HepG2 (cell line): ENCODE results near the gene NAIF1. TPM values are rescaled to one million over a fixed set of nuclear protein-coding genes. Genes with fewer than 3 reads are reported as not detected.

Experiments used
- CAMTA2 ChIP-seq: sonication (generic); formaldehyde crosslinking; IDR thresholded peaks from 2 replicates; pipeline ENCODE4 v1.4.0; 2020; ENCODE audit warnings: mild to moderate bottlenecking, missing genetic modification reagents, borderline replicate concordance
- HNRNPK ChIP-seq: fragments of 200-400 bp; formaldehyde crosslinking; IDR thresholded peaks from 2 replicates; pipeline ENCODE4 v1.6.1; 2018; ENCODE audit warnings: low read length, low read depth, moderate library complexity, mild to moderate bottlenecking; ENCODE audit not compliant: poor library complexity, severe bottlenecking
- KLF13 ChIP-seq: sonication (generic); formaldehyde crosslinking; IDR thresholded peaks from 2 replicates; pipeline ENCODE4 v1.4.0; 2020; ENCODE audit warnings: mild to moderate bottlenecking, missing genetic modification reagents
- KLF9 ChIP-seq: IDR thresholded peaks from 2 replicates; pipeline ENCODE4 v1.6.1; 2016; ENCODE audit warnings: low read depth
- MAZ ChIP-seq, 2 experiments: sonication (generic) in 1 of 2; formaldehyde crosslinking in 1 of 2; IDR thresholded peaks; 2 replicates each; pipeline versions ENCODE4 v1.5.0 to v1.6.1; 2012 to 2020; ENCODE audit warnings: low read depth in 2 of 2, mild to moderate bottlenecking in 2 of 2, borderline replicate concordance in 1 of 2, improper control_type of control experiment in 1 of 2, low read length in 1 of 2, missing genetic modification reagents in 1 of 2, moderate library complexity in 1 of 2
- NFKBIZ ChIP-seq: IDR thresholded peaks from 2 replicates; pipeline ENCODE4 v1.6.1; 2018; ENCODE audit warnings: missing genetic modification reagents, missing compliant biosample characterization
- NR2F6 ChIP-seq, 2 experiments: IDR thresholded peaks; 2 replicates each; pipeline ENCODE4 v1.6.1; 2016; ENCODE audit warnings: antibody characterized with exemption in 1 of 2, mild to moderate bottlenecking in 1 of 2
- REL ChIP-seq: sonication (generic); formaldehyde crosslinking; conservative IDR thresholded peaks from 2 replicates; pipeline ENCODE4 v1.8.0; 2022; ENCODE audit warnings: mild to moderate bottlenecking, missing genetic modification reagents, moderate library complexity
- ZNF556 ChIP-seq: sonication (generic); formaldehyde crosslinking; IDR thresholded peaks from 2 replicates; pipeline ENCODE4 v1.4.0; 2020; ENCODE audit warnings: mild to moderate bottlenecking, missing genetic modification reagents, borderline replicate concordance
- ZNF775 ChIP-seq: sonication (generic); formaldehyde crosslinking; IDR thresholded peaks from 2 replicates; pipeline ENCODE4 v1.4.0; 2020; ENCODE audit warnings: missing genetic modification reagents, mild to moderate bottlenecking, moderate library complexity, borderline replicate concordance
- ZNF816 ChIP-seq: sonication (generic); formaldehyde crosslinking; IDR thresholded peaks from 2 replicates; pipeline ENCODE4 v1.8.0; 2022; ENCODE audit warnings: missing genetic modification reagents, mild to moderate bottlenecking, borderline replicate concordance
- polyA plus RNA-seq, 8 experiments: library from polyadenylated mRNA; depleted of rRNA in 3 of 8; stranded (reverse) in 7 of 8; unstranded in 1 of 8; fragments of >200 nt; fragmentation: Illumina TruSeq in 4 of 8; extraction: Trizol in 4 of 8; gene quantifications; 2 replicates each; pipeline versions ENCODE4 v1.2.1 to v1.2.3, GENCODE V29; 2011 to 2016; ENCODE audit warnings: low read depth in 4 of 8, missing spikeins in 1 of 8, mixed read lengths in 1 of 8; ENCODE audit not compliant: insufficient read depth in 1 of 8
- total RNA-seq, 5 experiments: library from RNA; depleted of rRNA; stranded (reverse); fragments of >200 nt; fragmentation: Illumina TruSeq; extraction: Trizol; gene quantifications; 2 replicates each; pipeline ENCODE4 v1.2.3, GENCODE V29; 2016; ENCODE audit warnings: low read depth in 1 of 5
- TF ChIP-seq, protein P1 (sequence below): sonication (generic); formaldehyde crosslinking; IDR thresholded peaks from 2 replicates; pipeline ENCODE4 v1.4.0; 2020; ENCODE audit warnings: missing genetic modification reagents
- TF ChIP-seq, protein P2 (sequence below): sonication (generic); formaldehyde crosslinking; IDR thresholded peaks from 2 replicates; pipeline ENCODE4 v1.9.0; 2022; ENCODE audit warnings: low read depth, missing genetic modification reagents
- TF ChIP-seq, protein P3 (sequence below): sonication (generic); formaldehyde crosslinking; IDR thresholded peaks from 2 replicates; pipeline ENCODE4 v1.4.0; 2020; ENCODE audit warnings: missing genetic modification reagents, borderline replicate concordance
- TF ChIP-seq, protein P4 (sequence below): sonication (generic); formaldehyde crosslinking; IDR thresholded peaks from 2 replicates; pipeline ENCODE4 v1.5.0; 2020; ENCODE audit warnings: mild to moderate bottlenecking, missing genetic modification reagents, borderline replicate concordance

NAIF1 gene
- total and polyA plus RNA-seq, 2 of the 13 experiments (the other 11 are each of a cell fraction or from before 2014, with no cell fraction given) = 6.0 to 6.9 TPM

DNA sequence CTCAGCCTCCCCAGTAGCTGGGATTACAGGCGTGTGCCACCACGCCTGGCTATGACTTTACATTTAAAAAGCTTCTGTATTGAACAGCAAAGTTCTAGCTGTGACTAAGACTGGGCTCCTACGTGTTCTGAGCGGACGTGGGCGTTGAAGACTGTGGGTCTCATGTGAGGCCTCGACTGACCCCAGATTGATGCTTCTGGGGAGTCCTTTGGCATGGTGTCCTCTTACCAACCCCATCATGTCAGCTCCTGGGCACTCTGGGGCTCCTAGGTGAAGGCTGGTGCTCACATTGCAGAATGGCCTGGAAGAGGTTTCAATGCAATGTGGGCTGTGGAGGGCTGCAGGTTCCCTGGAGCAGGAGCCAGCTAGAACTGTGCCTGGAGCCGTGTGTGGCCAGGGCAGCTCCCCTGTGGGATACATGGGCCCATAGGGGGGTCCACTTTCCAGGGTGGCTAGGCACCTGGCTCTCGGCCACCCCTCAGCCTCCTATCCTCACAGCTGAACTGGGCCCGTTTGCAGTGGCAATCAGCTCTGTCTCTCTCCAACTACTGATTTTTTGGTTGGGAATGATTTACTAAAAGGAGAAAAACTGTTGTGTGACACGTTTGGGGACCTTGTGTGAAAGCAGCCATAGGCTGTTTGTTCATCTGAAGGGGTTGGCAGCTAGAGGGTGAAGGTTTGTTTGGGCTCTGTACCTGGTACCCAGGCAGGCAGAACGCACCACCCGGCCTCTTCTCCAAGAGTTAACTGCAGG lies 30.6 kb upstream of the NAIF1 start (continued):
- TF ChIP-seq, protein P1, sequence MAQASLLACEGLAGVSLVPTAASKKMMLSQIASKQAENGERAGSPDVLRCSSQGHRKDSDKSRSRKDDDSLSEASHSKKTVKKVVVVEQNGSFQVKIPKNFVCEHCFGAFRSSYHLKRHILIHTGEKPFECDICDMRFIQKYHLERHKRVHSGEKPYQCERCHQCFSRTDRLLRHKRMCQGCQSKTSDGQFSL (CRISPR knock-in tag) = no peak
- TF ChIP-seq NFKBIZ (CRISPR knock-in tag) = 0 out of 2 replicates have a peak, but pooled peaks have one; percentile 10
- 0 out of 2 replicates have a peak, but pooled peaks have one; percentile 3 for TF ChIP-seq ZNF556 (CRISPR knock-in tag)
- TF ChIP-seq, protein P2, sequence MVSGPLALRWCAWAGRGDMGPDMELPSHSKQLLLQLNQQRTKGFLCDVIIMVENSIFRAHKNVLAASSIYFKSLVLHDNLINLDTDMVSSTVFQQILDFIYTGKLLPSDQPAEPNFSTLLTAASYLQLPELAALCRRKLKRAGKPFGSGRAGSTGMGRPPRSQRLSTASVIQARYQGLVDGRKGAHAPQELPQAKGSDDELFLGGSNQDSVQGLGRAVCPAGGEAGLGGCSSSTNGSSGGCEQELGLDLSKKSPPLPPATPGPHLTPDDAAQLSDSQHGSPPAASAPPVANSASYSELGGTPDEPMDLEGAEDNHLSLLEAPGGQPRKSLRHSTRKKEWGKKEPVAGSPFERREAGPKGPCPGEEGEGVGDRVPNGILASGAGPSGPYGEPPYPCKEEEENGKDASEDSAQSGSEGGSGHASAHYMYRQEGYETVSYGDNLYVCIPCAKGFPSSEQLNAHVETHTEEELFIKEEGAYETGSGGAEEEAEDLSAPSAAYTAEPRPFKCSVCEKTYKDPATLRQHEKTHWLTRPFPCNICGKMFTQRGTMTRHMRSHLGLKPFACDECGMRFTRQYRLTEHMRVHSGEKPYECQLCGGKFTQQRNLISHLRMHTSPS = peak; percentile 84; the same call in 1 of the 2 replicates
- no peak for TF ChIP-seq MAZ (IDR thresholded peaks at IDR 0.05; ENCODE audit: borderline replicate concordance, low read depth, low read length)
- TF ChIP-seq MAZ (CRISPR knock-in tag; IDR thresholded peaks at IDR 0.05; ENCODE audit: low read depth) = no peak
- peak; percentile 47; the same call in 1 of the 2 replicates for TF ChIP-seq ZNF816
- TF ChIP-seq KLF9 (CRISPR knock-in tag) = no peak
- TF ChIP-seq REL (CRISPR knock-in tag) = no peak
- TF ChIP-seq KLF13 (CRISPR knock-in tag) = 0 out of 2 replicates have a peak, but pooled peaks have one; percentile 66
- no peak for TF ChIP-seq HNRNPK
- TF ChIP-seq CAMTA2 (CRISPR knock-in tag) = peak; percentile 73; the same call in 1 of the 2 replicates
- TF ChIP-seq, protein P3, sequence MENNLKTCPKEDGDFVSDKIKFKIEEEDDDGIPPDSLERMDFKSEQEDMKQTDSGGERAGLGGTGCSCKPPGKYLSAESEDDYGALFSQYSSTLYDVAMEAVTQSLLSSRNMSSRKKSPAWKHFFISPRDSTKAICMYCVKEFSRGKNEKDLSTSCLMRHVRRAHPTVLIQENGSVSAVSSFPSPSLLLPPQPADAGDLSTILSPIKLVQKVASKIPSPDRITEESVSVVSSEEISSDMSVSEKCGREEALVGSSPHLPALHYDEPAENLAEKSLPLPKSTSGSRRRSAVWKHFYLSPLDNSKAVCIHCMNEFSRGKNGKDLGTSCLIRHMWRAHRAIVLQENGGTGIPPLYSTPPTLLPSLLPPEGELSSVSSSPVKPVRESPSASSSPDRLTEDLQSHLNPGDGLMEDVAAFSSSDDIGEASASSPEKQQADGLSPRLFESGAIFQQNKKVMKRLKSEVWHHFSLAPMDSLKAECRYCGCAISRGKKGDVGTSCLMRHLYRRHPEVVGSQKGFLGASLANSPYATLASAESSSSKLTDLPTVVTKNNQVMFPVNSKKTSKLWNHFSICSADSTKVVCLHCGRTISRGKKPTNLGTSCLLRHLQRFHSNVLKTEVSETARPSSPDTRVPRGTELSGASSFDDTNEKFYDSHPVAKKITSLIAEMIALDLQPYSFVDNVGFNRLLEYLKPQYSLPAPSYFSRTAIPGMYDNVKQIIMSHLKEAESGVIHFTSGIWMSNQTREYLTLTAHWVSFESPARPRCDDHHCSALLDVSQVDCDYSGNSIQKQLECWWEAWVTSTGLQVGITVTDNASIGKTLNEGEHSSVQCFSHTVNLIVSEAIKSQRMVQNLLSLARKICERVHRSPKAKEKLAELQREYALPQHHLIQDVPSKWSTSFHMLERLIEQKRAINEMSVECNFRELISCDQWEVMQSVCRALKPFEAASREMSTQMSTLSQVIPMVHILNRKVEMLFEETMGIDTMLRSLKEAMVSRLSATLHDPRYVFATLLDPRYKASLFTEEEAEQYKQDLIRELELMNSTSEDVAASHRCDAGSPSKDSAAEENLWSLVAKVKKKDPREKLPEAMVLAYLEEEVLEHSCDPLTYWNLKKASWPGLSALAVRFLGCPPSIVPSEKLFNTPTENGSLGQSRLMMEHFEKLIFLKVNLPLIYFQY = no peak; the same call in 1 of the 2 replicates
- no peak for TF ChIP-seq ZNF775 (CRISPR knock-in tag)
- no peak for TF ChIP-seq NR2F6 (IDR thresholded peaks at IDR 0.05)
- TF ChIP-seq NR2F6 (CRISPR knock-in tag; IDR thresholded peaks at IDR 0.05) = no peak
- TF ChIP-seq, protein P4, sequence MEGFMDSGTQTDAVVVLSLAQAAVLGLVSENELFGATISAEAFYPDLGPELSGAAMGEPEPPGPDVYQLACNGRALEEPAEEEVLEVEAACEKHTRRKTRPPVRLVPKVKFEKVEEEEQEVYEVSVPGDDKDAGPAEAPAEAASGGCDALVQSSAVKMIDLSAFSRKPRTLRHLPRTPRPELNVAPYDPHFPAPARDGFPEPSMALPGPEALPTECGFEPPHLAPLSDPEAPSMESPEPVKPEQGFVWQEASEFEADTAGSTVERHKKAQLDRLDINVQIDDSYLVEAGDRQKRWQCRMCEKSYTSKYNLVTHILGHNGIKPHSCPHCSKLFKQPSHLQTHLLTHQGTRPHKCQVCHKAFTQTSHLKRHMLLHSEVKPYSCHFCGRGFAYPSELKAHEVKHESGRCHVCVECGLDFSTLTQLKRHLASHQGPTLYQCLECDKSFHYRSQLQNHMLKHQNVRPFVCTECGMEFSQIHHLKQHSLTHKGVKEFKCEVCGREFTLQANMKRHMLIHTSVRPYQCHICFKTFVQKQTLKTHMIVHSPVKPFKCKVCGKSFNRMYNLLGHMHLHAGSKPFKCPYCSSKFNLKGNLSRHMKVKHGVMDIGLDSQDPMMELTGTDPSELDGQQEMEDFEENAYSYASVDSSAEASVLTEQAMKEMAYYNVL (CRISPR knock-in tag) = no peak
